ACHN (cell line): Measurements from ENCODE around the gene RAB11FIP3.
"Not testable (repeated sequence)": the region's sequence is repeated elsewhere in the genome, so short reads cannot be mapped to it uniquely, and the experiment has no call there.

Experiments used
- DNase-seq: peaks from one replicate; pipeline ENCODE4 v3.0.0-alpha.2; 2015
- in situ Hi-C: cut with HindIII; loops from 2 replicates; pipeline ENCODE4 v1.10.0; 2017; ENCODE audit warnings: low sequenced_read_pairs, low pct_ligation_motif_present, low pct_unique_long_range_greater_than_20kb

Gene RAB11FIP3

GRCh38 chr16:474420-475122 lies 49.1 kb downstream of the RAB11FIP3 start:
- DNase-seq = no peak
- in situ Hi-C loops = no loop called here

- in situ Hi-C loops = no loop called here
These were observed 50.6 kb downstream of the RAB11FIP3 start for GRCh38 chr16:476039-476438.

GRCh38 chr16:477301-478157 lies 52.1 kb downstream of the RAB11FIP3 start:
- in situ Hi-C loops = no loop called here
- peak; percentile 81 for DNase-seq

More at GRCh38 chr16:476039-476438, 50.6 kb downstream of the RAB11FIP3 start:
- DNase-seq = no peak

- in situ Hi-C loops, DNase-seq: not testable (repeated sequence)
These were observed 52.8 kb downstream of the RAB11FIP3 start for GRCh38 chr16:478287-478686.

GRCh38 chr16:482468-483185 lies 57.2 kb downstream of the RAB11FIP3 start:
- DNase-seq = no peak
- in situ Hi-C loops = no loop called here

- in situ Hi-C loops = no loop called here
- DNase-seq = peak; percentile 54
These were observed 58.1 kb downstream of the RAB11FIP3 start for GRCh38 chr16:483341-484075.

- in situ Hi-C loops = no loop called here
- no peak for DNase-seq
These were observed 64.2 kb downstream of the RAB11FIP3 start for GRCh38 chr16:489606-490005.

GRCh38 chr16:490768-491167 lies 65.3 kb downstream of the RAB11FIP3 start:
- in situ Hi-C loops = no loop called here
- no peak for DNase-seq

GRCh38 chr16:491220-491919 lies 65.9 kb downstream of the RAB11FIP3 start:
- in situ Hi-C loops = no loop called here
- DNase-seq = no peak

- in situ Hi-C loops = no loop called here
- no peak for DNase-seq
These were observed 66.9 kb downstream of the RAB11FIP3 start for GRCh38 chr16:492211-492875.

GRCh38 chr16:494676-495075 lies 69.2 kb downstream of the RAB11FIP3 start:
- DNase-seq, in situ Hi-C loops: not testable (repeated sequence)

GRCh38 chr16:495127-495748 lies 69.8 kb downstream of the RAB11FIP3 start:
- DNase-seq = peak; percentile 65

GRCh38 chr16:496097-496886 lies 70.8 kb downstream of the RAB11FIP3 start:
- DNase-seq = no peak
- in situ Hi-C loops = no loop called here

More at GRCh38 chr16:495127-495748, 69.8 kb downstream of the RAB11FIP3 start:
- in situ Hi-C loops = no loop called here

GRCh38 chr16:497258-497657 lies 71.8 kb downstream of the RAB11FIP3 start:
- no peak for DNase-seq
- in situ Hi-C loops = no loop called here

- in situ Hi-C loops = no loop called here
- DNase-seq = no peak
These were observed 74.5 kb downstream of the RAB11FIP3 start for GRCh38 chr16:499924-500323.

GRCh38 chr16:500709-501108 lies 75.3 kb downstream of the RAB11FIP3 start:
- in situ Hi-C loops = no loop called here
- DNase-seq = no peak
